ENCODE data around the gene PGC.

PGC gene

DNA sequence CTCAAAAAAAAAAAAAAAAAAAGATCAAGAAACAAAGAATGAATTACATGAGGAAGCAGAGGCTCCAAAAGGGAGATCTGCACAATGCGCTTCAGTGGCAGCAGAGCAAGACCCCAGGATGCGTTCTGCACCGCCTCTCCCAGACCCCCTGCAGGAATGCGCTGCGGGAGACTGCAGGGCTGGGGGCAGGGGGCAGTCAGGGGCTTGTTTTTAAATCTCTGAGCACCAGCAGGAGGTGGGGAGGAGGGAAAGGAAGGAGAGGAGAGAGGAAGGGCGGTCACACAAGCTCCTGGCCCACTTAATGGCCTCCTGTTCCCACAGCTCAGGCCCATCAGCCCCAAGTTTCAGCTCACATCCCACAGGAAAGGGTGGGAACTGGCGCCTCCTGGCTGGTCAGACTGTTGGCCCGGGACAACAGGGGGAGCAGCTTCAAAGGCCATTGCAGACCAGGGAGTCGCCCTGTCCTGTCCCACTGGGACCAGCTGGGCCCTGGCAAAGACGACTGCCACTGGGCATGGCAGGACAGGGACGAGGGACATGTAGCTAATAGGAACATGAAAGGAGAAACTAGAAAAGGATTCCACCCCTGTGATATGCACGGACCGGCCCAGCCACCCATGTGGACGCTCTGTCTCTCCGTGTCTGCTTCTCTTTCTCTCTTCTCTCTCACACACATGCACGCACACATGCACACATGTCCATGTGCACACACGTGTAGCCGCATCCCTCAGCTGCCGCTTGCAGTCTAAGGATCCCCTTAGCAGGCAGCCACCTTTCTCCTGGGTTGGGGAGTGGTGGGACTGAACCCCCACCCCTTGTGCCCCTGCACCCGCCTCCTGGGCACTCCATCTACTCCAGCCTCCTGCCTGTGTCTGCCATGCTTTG, 46.5 kb downstream of the PGC start:
- Histone ChIP-seq H3K9me3 (ENCODE audit: control insufficient read depth, insufficient read depth, low read length) (no peaks in the 10 kb centered on the region), H3K4me1 (ENCODE audit: insufficient read depth, low read length) (peaks cover 6% of the 10 kb centered on the region; the same call in 1 of the 2 replicates), H3K36me3 (ENCODE audit: insufficient read depth, low read length) (no peaks in the 10 kb centered on the region), H3K9ac (ENCODE audit: low read depth, low read length) (peak overlapping the region; percentile 11; the same call in 1 of the 2 replicates)

GRCh38 chr6:41699063-41699462, 48.1 kb downstream of the PGC start:
- Histone ChIP-seq H3K9me3 (ENCODE audit: control insufficient read depth, insufficient read depth, low read length) (no peaks in the 10 kb centered on the region), H3K4me1 (ENCODE audit: insufficient read depth, low read length) (peaks cover 6% of the 10 kb centered on the region; the same call in 1 of the 2 replicates), H3K36me3 (ENCODE audit: insufficient read depth, low read length) (no peaks in the 10 kb centered on the region), H3K9ac (ENCODE audit: low read depth, low read length) (no peak overlapping the region)

DNA sequence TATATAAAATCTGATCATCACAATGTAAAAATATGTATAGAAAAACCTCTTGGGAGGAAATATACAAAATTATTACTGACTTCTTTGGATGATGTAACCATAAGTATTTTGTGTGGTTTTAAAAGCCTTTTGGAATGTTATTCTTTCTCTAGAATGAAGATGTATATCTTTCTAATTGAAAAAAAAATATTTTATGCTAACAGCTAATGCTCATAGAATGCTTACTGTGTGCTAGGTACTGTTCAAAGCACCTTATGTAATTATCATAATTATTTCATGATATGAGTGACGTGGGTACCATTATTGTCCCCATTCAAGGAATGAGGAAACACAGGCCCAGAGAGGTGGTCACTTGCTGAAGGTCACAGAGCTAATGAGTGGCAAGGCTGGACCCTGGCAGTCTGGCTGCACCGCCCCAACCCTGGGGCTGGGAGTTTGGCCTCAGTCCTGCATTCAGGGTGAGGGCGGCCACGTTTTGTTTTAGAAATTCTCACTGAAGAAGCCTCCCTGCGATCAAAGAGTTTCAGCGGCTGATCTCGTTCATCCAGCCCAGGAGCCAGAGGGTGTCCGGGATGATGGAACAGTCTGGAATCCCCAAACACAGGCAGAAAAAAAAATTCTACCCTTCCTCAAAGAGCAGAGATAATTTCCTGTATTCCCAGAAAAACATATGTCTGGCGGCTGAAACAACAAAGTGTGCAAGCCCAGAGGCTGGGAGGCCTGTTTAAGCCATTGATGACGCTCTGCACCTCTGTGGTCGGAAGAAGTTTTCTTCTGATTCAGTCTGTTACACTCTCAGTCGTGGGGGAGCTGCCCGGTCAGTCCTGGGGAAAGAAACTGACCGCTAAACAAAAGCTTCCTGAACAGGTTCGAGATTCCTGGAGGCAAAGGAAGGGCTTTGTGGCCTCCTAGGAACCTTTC, 49.1 kb downstream of the PGC start:
- no peaks in the 10 kb centered on the region for H3K36me3 ChIP-seq (ENCODE audit: insufficient read depth, low read length)
- H3K9me3 ChIP-seq (ENCODE audit: control insufficient read depth, insufficient read depth, low read length), result no peaks in the 10 kb centered on the region
- H3K4me1 ChIP-seq (ENCODE audit: insufficient read depth, low read length), result peaks cover 9% of the 10 kb centered on the region; the same call in 1 of the 2 replicates
- H3K9ac ChIP-seq (ENCODE audit: low read depth, low read length), result no peak overlapping the region

GRCh38 chr6:41696788-41697187, 50.4 kb downstream of the PGC start:
- Histone ChIP-seq H3K9me3 (ENCODE audit: control insufficient read depth, insufficient read depth, low read length) (no peaks in the 10 kb centered on the region), H3K36me3 (ENCODE audit: insufficient read depth, low read length) (no peaks in the 10 kb centered on the region), H3K9ac (ENCODE audit: low read depth, low read length) (no peak overlapping the region), H3K4me1 (ENCODE audit: insufficient read depth, low read length) (peaks cover 9% of the 10 kb centered on the region; the same call in 1 of the 2 replicates)

DNA sequence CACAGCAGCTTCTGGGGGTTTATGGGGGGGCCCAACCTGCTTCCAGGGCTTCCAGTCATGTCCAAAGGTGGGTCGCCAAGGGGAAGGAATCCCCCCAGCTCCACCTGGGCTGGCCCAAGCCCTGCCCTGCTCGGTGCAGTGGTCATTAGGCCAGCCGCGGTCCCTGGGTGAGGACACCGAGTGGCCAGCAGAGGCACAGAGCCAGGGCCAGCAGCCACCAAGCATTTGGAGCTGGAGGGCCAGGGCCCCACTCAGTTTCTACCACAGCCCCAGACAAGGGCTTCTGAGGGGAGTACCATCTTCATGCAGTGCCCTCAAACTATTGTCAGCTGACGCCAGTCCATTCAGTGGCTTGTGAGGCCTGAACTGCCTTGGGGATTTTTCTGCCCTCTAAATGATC, 51.4 kb downstream of the PGC start:
- H3K36me3 ChIP-seq (ENCODE audit: insufficient read depth, low read length), result no peaks in the 10 kb centered on the region

DNA sequence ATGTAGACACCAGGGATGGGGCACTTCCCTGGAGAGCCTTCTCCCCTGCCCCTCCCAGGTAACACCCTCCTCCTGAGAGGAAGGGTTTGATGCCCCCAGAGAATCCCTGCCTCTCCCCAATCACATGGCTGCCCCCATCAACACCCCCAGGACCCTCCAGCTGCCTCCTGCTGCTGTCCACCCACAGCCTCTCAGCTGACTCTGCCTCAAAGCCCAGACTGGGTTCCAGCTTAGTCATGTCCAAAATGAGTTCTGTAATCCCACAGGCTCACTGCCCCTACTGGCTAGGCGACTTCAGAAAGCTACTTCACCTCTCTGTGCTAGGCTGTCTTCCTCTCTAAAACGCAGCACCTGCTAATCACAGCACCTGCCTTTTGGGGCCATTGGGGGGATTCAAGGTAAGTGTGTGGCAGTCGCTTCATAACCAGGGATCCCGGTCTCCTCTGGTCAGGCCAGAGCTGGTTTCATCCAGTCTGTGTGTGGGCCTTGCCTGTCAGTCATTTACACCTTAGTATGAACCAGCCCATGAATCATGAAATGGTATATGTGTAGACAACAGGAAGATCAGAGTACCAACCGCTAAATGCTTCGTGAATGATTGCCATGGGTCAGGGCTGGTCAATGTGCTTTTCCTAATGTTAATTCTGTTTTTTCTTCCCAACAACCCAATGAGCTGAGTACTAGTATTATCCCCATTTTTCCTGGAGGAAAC, 52.2 kb downstream of the PGC start:
- no peaks in the 10 kb centered on the region for H3K36me3 ChIP-seq (ENCODE audit: insufficient read depth, low read length)
- H3K9ac ChIP-seq (ENCODE audit: low read depth, low read length), result no peak overlapping the region
- H3K4me1 ChIP-seq (ENCODE audit: insufficient read depth, low read length), result peaks cover 4% of the 10 kb centered on the region; the same call in 1 of the 2 replicates
- no peaks in the 10 kb centered on the region for H3K9me3 ChIP-seq (ENCODE audit: control insufficient read depth, insufficient read depth, low read length)

More for the DNA sequence above, 51.4 kb downstream of the PGC start:
- Histone ChIP-seq H3K4me1 (ENCODE audit: insufficient read depth, low read length) (peaks cover 8% of the 10 kb centered on the region; the same call in 1 of the 2 replicates), H3K9me3 (ENCODE audit: control insufficient read depth, insufficient read depth, low read length) (no peaks in the 10 kb centered on the region), H3K9ac (ENCODE audit: low read depth, low read length) (no peak overlapping the region)

DNA sequence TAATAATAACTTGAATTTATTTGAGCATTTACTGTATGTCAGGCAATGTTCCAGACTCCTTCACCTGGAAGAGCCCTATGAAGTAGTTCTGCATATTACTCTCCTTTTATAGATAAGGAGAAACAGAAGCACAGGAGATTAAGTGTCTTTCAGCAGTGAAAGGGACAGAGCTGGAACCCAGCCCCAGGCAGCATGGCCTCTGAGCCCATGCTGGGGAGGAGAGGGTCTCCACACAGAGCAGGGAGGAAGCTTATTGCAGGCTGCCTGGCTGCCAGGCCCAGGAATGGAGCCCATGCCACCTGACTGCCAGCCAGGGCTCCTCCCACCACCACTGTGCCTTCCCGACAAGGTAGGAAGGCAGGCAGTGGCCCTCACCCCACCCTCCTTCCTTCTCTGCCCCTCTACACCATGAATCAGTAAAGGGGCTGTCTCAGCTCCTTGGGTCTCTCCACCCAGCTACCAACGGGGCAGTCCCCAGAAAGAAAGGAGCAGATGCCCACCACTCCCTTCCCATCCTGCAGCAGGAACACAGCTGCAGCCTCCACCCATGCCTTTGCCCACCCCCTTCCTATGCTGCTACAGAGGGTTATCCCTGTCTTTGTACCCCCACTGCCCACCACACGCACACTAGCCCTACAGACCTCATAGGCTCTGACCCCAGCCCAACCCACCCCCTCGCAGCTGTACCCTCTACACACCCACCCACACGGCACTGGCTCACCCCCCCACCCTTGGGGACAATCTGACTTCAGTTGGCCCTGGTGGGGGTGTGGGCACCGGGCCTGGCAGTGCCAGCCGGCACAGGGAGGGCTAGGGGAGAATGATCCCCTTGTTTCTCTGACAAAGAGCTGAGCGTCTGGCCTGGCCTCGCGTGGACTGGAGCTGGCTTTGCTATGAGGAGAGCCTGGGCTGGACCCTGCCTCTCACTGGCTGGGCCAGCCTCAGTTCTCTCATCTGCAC, 53.6 kb downstream of the PGC start:
- no peaks in the 10 kb centered on the region for H3K36me3 ChIP-seq (ENCODE audit: insufficient read depth, low read length)
- H3K9me3 ChIP-seq (ENCODE audit: control insufficient read depth, insufficient read depth, low read length), result no peaks in the 10 kb centered on the region
- no peak overlapping the region for H3K9ac ChIP-seq (ENCODE audit: low read depth, low read length)
- peaks cover 4% of the 10 kb centered on the region; the same call in 1 of the 2 replicates for H3K4me1 ChIP-seq (ENCODE audit: insufficient read depth, low read length)

DNA sequence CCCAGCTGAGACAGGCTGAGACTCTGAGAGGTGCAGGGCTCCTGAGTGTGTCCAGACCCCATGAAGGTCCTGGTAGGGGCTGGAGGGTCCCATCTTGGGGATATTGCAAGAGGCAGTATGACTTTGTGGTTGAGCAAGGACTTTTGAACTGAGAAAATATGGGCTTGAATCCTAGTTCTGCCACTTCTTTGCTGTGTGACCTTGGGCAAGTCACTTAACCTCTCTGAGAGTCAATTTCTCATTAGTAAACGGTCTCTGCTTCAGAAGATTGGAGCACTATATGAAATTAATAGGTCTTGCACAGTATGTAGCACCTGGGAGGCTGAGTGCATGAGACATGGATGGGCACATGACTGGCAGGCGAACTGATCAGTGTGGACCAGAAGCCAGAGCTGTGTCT, 54.5 kb downstream of the PGC start:
- no peak overlapping the region for H3K9ac ChIP-seq (ENCODE audit: low read depth, low read length)
- no peaks in the 10 kb centered on the region for H3K36me3 ChIP-seq (ENCODE audit: insufficient read depth, low read length)
- H3K4me1 ChIP-seq (ENCODE audit: insufficient read depth, low read length), result peaks cover 4% of the 10 kb centered on the region; the same call in 1 of the 2 replicates
- no peaks in the 10 kb centered on the region for H3K9me3 ChIP-seq (ENCODE audit: control insufficient read depth, insufficient read depth, low read length)

DNA sequence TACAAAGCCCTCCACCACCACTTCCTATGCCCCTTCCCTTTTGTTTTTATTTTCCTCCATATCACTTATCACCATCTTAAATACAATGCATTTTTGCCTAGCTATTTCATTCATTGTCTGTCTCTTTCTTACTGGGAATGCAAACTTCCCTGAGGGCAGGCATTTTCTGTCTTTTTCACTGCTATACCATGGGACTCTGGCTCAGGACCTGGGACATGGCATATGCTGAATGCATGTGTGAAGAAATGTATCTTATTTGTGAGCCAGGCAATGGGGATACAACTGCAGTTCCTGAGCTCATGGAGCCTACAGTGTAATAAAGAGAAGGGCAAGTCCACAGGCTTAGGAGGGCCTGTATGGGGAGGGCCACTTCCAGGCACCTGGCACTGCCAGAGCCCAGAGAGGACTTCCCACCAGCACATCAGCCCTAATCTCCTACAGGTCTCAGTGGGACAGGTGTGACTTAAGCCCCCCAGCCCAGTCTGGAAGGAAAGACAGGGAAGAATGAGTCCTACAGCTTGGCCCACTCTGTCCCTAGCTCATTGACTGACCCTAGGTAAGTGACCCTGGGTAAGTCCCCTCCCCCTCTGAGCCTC, 55.0 kb downstream of the PGC start:
- Histone ChIP-seq H3K9me3 (ENCODE audit: control insufficient read depth, insufficient read depth, low read length) (no peaks in the 10 kb centered on the region), H3K36me3 (ENCODE audit: insufficient read depth, low read length) (no peaks in the 10 kb centered on the region), H3K9ac (ENCODE audit: low read depth, low read length) (no peak overlapping the region), H3K4me1 (ENCODE audit: insufficient read depth, low read length) (peaks cover 5% of the 10 kb centered on the region; the same call in 1 of the 2 replicates)

GRCh38 chr6:41691426-41692079, 55.6 kb downstream of the PGC start:
- Histone ChIP-seq H3K4me1 (ENCODE audit: insufficient read depth, low read length) (peaks cover 11% of the 10 kb centered on the region; the same call in 1 of the 2 replicates), H3K9ac (ENCODE audit: low read depth, low read length) (no peak overlapping the region), H3K9me3 (ENCODE audit: control insufficient read depth, insufficient read depth, low read length) (no peaks in the 10 kb centered on the region), H3K36me3 (ENCODE audit: insufficient read depth, low read length) (no peaks in the 10 kb centered on the region)

- no peaks in the 10 kb centered on the region for H3K9me3 ChIP-seq (ENCODE audit: control insufficient read depth, insufficient read depth, low read length)
- H3K9ac ChIP-seq (ENCODE audit: low read depth, low read length), result no peak overlapping the region
- peaks cover 11% of the 10 kb centered on the region; the same call in 1 of the 2 replicates for H3K4me1 ChIP-seq (ENCODE audit: insufficient read depth, low read length)
- H3K36me3 ChIP-seq (ENCODE audit: insufficient read depth, low read length), result no peaks in the 10 kb centered on the region
Measured at GRCh38 chr6:41690541-41691330, 56.5 kb downstream of the PGC start.
